Liver (tissue), 9 donors: ENCODE data around the gene VSIG10L. TPM values are rescaled to one million over a fixed set of nuclear protein-coding genes. Genes with fewer than 3 reads are reported as not detected.

ENCODE experiments used
- DNase-seq: peaks from one replicate; pipeline ENCODE4 v3.0.0-alpha.2; 2017; ENCODE audit warnings: low spot score
- H3K27ac ChIP-seq, 2 donors: one replicate each; pipeline ENCODE4 v1.7.0; 2013; ENCODE audit warnings: inconsistent platforms in 2 of 2, low read length in 2 of 2, control low read depth in 1 of 2, low read depth in 1 of 2, mild to moderate bottlenecking in 1 of 2
- H3K27me3 ChIP-seq, 4 donors: one replicate each; pipeline versions ENCODE4 v1.6.1 to v1.7.0; 2013; ENCODE audit warnings: low read length in 3 of 4, inconsistent platforms in 1 of 4, mild to moderate bottlenecking in 1 of 4, moderate library complexity in 1 of 4; ENCODE audit not compliant: control insufficient read depth in 4 of 4, insufficient read depth in 4 of 4
- H3K36me3 ChIP-seq, 4 donors: one replicate each; pipeline versions ENCODE4 v1.6.1 to v1.7.0; 2013; ENCODE audit warnings: low read length in 3 of 4, mild to moderate bottlenecking in 3 of 4, low read depth in 1 of 4, moderate library complexity in 1 of 4; ENCODE audit not compliant: control insufficient read depth in 4 of 4, insufficient read depth in 3 of 4
- H3K4me1 ChIP-seq, 4 donors: one replicate each; pipeline versions ENCODE4 v1.6.1 to v1.7.0; 2013; ENCODE audit warnings: low read length in 3 of 4, mild to moderate bottlenecking in 3 of 4, moderate library complexity in 1 of 4; ENCODE audit not compliant: control insufficient read depth in 4 of 4, insufficient read depth in 4 of 4
- H3K4me3 ChIP-seq, 3 donors: one replicate each; pipeline versions ENCODE4 v1.6.1 to v1.7.0; 2013; ENCODE audit warnings: low read length in 3 of 3, control low read depth in 1 of 3, low read depth in 1 of 3, mild to moderate bottlenecking in 1 of 3
- H3K9ac ChIP-seq, 2 donors: one replicate each; pipeline ENCODE4 v1.7.0; 2013; ENCODE audit warnings: low read length in 2 of 2, mild to moderate bottlenecking in 2 of 2, moderate library complexity in 2 of 2, control low read depth in 1 of 2, low read depth in 1 of 2
- H3K9me3 ChIP-seq, 4 donors: one replicate each; pipeline versions ENCODE4 v1.6.1 to v1.7.0; 2013; ENCODE audit warnings: low read length in 3 of 4; ENCODE audit not compliant: control insufficient read depth in 4 of 4
- CTCF ChIP-seq: fragments of 150-350 bp; IDR thresholded peaks from 2 replicates; pipeline ENCODE4 v1.5.1; 2017; ENCODE audit warnings: improper control_type of control experiment, low read depth, low read length; ENCODE audit not compliant: missing input control
- EGR1 ChIP-seq, 2 donors: IDR thresholded peaks; 2 replicates each; pipeline ENCODE4 v1.6.1; 2016 to 2018; ENCODE audit warnings: antibody characterized with exemption in 2 of 2, low read depth in 2 of 2
- FOXA1 ChIP-seq: IDR thresholded peaks from 2 replicates; pipeline ENCODE4 v1.6.1; 2016; ENCODE audit warnings: antibody characterized with exemption
- HNF4G ChIP-seq: IDR thresholded peaks from 2 replicates; pipeline ENCODE4 v1.6.1; 2016; ENCODE audit warnings: antibody characterized with exemption
- JUND ChIP-seq, 2 donors: IDR thresholded peaks; 2 replicates each; pipeline ENCODE4 v1.6.1; 2016; ENCODE audit warnings: antibody characterized with exemption in 2 of 2
- MAX ChIP-seq: IDR thresholded peaks from 2 replicates; pipeline ENCODE4 v1.6.1; 2016; ENCODE audit warnings: antibody characterized with exemption
- RAD21 ChIP-seq, 2 donors: IDR thresholded peaks; 2 replicates each; pipeline ENCODE4 v1.6.1; 2016; ENCODE audit warnings: antibody characterized with exemption in 2 of 2, mild to moderate bottlenecking in 2 of 2
- REST ChIP-seq: IDR thresholded peaks from 2 replicates; pipeline ENCODE4 v1.6.1; 2016; ENCODE audit warnings: antibody characterized with exemption, mild to moderate bottlenecking
- RXRA ChIP-seq, 2 donors: IDR thresholded peaks; 2 replicates each; pipeline ENCODE4 v1.6.1; 2017 to 2018; ENCODE audit warnings: antibody characterized with exemption in 2 of 2, mild to moderate bottlenecking in 1 of 2
- TAF1 ChIP-seq: conservative IDR thresholded peaks from 2 replicates; pipeline ENCODE4 v1.6.1; 2016; ENCODE audit warnings: antibody characterized with exemption, mild to moderate bottlenecking
- YY1 ChIP-seq: IDR thresholded peaks from 2 replicates; pipeline ENCODE4 v1.6.1; 2016; ENCODE audit warnings: antibody characterized with exemption, mild to moderate bottlenecking
- WGBS: extraction: QIAGEN DNeasy Blood & Tissue Kit; methylation state at CpG from one replicate; pipeline ENCODE4 v1.1.7; 2013; 5-methylcytosine and 5-hydroxymethylcytosine counted together
- polyA plus RNA-seq, 2 donors: library from polyadenylated mRNA; stranded (reverse) in 1 of 2; unstranded in 1 of 2; fragments of 200-250 nt in 1 of 2; fragments of >200 nt in 1 of 2; fragmentation: Nextera tagmentation in 1 of 2; extraction: Ambion mirVana in 1 of 2; gene quantifications; one replicate each; pipeline versions ENCODE4 v1.2.1 to v1.2.3, GENCODE V29; 2013 to 2015
- total RNA-seq, 2 donors: library from RNA; depleted of rRNA; stranded (reverse); fragments of >200 nt; gene quantifications; one replicate each; pipeline ENCODE4 v1.2.3, GENCODE V29; 2014
- donor health status: healthy.
- donor health status: healthy.
- donor health status: healthy.
- donor health status: healthy.
- donor health status: healthy.

The VSIG10L gene
- total and polyA plus RNA-seq, 4 donors: 0.60 to 1.8 (median 0.83) TPM

- TF ChIP-seq RXRA (IDR thresholded peaks at IDR 0.05) (peak; percentile 100), JUND (IDR thresholded peaks at IDR 0.05) (peak; percentile 80 to 93), HNF4G (peak; percentile 93)
These were observed 14.3 kb upstream of the VSIG10L start (continued) for GRCh38 chr19:51356159-51356801.

- Histone ChIP-seq H3K9ac (no peak overlapping the region), H3K4me3 (no peak overlapping the region), H3K27me3 (no peaks in the 10 kb centered on the region), H3K4me1 (peaks cover 13 to 41% (median 27%) of the 10 kb centered on the region in 4 donors), H3K27ac (no peak overlapping the region), H3K9me3 (no peaks in the 10 kb centered on the region), H3K36me3 (peaks cover 8 to 18% (median 16%) of the 10 kb centered on the region in 4 donors)
- TF ChIP-seq CTCF (no peak), EGR1 (IDR thresholded peaks at IDR 0.05; ENCODE audit: low read depth in 2 of 2) (no peak), RAD21 (IDR thresholded peaks at IDR 0.05) (no peak), YY1 (no peak)
- no peak for DNase-seq
- WGBS: 56% methylated on average over 8 of the region's 8 CpGs
These were observed 12.8 kb upstream of the VSIG10L start for GRCh38 chr19:51354742-51355148.

- Histone ChIP-seq H3K4me1 (peaks cover 13 to 41% (median 27%) of the 10 kb centered on the region in 4 donors), H3K27ac (no peak overlapping the region), H3K9me3 (no peaks in the 10 kb centered on the region), H3K9ac (no peak overlapping the region), H3K4me3 (no peak overlapping the region), H3K36me3 (peaks cover 8 to 18% (median 16%) of the 10 kb centered on the region in 4 donors), H3K27me3 (no peaks in the 10 kb centered on the region)
- 84% methylated on average over 12 of the region's 12 CpGs for WGBS
- TF ChIP-seq HNF4G (no peak), FOXA1 (no peak), MAX (no peak), TAF1 (no peak), JUND (IDR thresholded peaks at IDR 0.05) (no peak)
- DNase-seq: no peak
These were observed 12.3 kb upstream of the VSIG10L start for GRCh38 chr19:51354103-51354741.

- no peak overlapping the region for H3K27ac ChIP-seq
- 95% methylated on average over 16 of the region's 16 CpGs for WGBS
- peaks cover 8 to 21% (median 18%) of the 10 kb centered on the region in 4 donors for H3K36me3 ChIP-seq
- no peaks in the 10 kb centered on the region for H3K27me3 ChIP-seq
- H3K9me3 ChIP-seq: no peaks in the 10 kb centered on the region
- H3K4me3 ChIP-seq: no peak overlapping the region
- TF ChIP-seq REST: no peak
- TF ChIP-seq RXRA (IDR thresholded peaks at IDR 0.05): no peak
- peaks cover 11 to 44% (median 24%) of the 10 kb centered on the region in 4 donors for H3K4me1 ChIP-seq
- no peak overlapping the region for H3K9ac ChIP-seq
- no peak for DNase-seq
These were observed 10.9 kb upstream of the VSIG10L start for GRCh38 chr19:51352783-51353360.
